Ovary (tissue), 9 donors: ENCODE results near the gene PARD6B. TPM values are rescaled to one million over a fixed set of nuclear protein-coding genes. Genes with fewer than 3 reads are reported as not detected.

Experiments used
- DNase-seq, 5 donors: peaks; one replicate each; pipeline ENCODE4 v3.0.0-alpha.2; 2019 to 2020
- H3K27ac ChIP-seq, 2 donors: fragments of 200-600 bp; one replicate each; pipeline versions ENCODE4 v1.5.1 to v1.8.0; 2019 to 2022
- H3K27me3 ChIP-seq: fragments of 200-600 bp; one replicate; pipeline ENCODE4 v1.8.0; 2022
- H3K36me3 ChIP-seq: fragments of 200-600 bp; sonication (generic); one replicate; pipeline ENCODE4 v1.5.1; 2019
- H3K4me1 ChIP-seq: one replicate; pipeline ENCODE4 v1.8.1; 2013; ENCODE audit warnings: mild to moderate bottlenecking, moderate library complexity; ENCODE audit not compliant: insufficient read depth
- H3K4me3 ChIP-seq: fragments of 200-600 bp; sonication (generic); one replicate; pipeline ENCODE4 v1.5.1; 2017
- H3K9me3 ChIP-seq, 2 donors: fragments of 200-600 bp in 1 of 2; sonication (generic) in 1 of 2; one replicate each; pipeline versions ENCODE4 v1.5.1 to v1.8.1; 2013 to 2019; ENCODE audit warnings: mild to moderate bottlenecking in 1 of 2, moderate library complexity in 1 of 2
- CTCF ChIP-seq, 3 donors: fragments of 450-650 bp in 2 of 3; fragments of 200-600 bp in 1 of 3; IDR thresholded peaks; one replicate each; pipeline versions ENCODE4 v1.5.1 to v1.8.0; 2016 to 2022; ENCODE audit warnings: antibody characterized with exemption in 3 of 3, mild to moderate bottlenecking in 1 of 3
- EP300 ChIP-seq: sonication (generic); formaldehyde crosslinking; IDR thresholded peaks from one replicate; pipeline ENCODE4 v1.6.1; 2017; ENCODE audit warnings: antibody characterized with exemption
- POLR2A ChIP-seq: fragments of 450-650 bp; IDR thresholded peaks from one replicate; pipeline ENCODE4 v1.6.1; 2017; ENCODE audit warnings: antibody characterized with exemption, mild to moderate bottlenecking, moderate library complexity
- WGBS, 3 donors: extraction: QIAGEN DNeasy Blood & Tissue Kit in 1 of 3; methylation state at CpG; one replicate each; pipeline versions ENCODE4 v1.1.5 to v1.1.7; 2013 to 2017; 5-methylcytosine and 5-hydroxymethylcytosine counted together
- intact Hi-C, 4 donors: fragments of 100-400 bp; cut with DNase I; formaldehyde crosslinking; loops; one replicate each; pipeline versions ENCODE4 v1.11.0 to v1.15.1; 2022 to 2023
- polyA plus RNA-seq, 2 donors: library from polyadenylated mRNA; stranded (reverse); fragments of 200-250 nt in 1 of 2; fragments of 350-450 nt in 1 of 2; fragmentation: Illumina TruSeq in 1 of 2; extraction: RNeasy Lipid Tissue Mini Kit (QIAGEN cat#74804) in 1 of 2; gene quantifications; one replicate each; pipeline ENCODE4 v1.2.3, GENCODE V29; 2013 to 2014
- total RNA-seq, 7 donors: library from RNA; depleted of rRNA in 2 of 7; stranded (reverse); fragments of >200 nt in 2 of 7; fragmentation: NEBNext Ultra II Directional in 3 of 7; extraction: Animal tissue kit (Norgen Biotek cat#: 25700) in 3 of 7; gene quantifications; one replicate each; pipeline versions ENCODE4 v1.1.0 to v1.2.4, GENCODE V29; 2016 to 2023
- donor health status: DM: no; HTN: no; CAD: no; lungs with moderate emphysema.
- donor health status: DM: no; HTN: no; CAD: no.
- donor health status: Bipolar disorder and iron deficiency.
- donor health status: DM: yes; HTN: yes; CAD: no.
- donor health status: DM: no; HTN: no; CAD: no.
- donor health status: DM: yes; HTN: yes; CAD: no.

PARD6B gene
- total and polyA plus RNA-seq, 9 donors = 0.91 to 14.4 (median 6.0) TPM

GRCh38 chr20:50734730-50735679 lies 3.6 kb downstream of the PARD6B start:
- no peaks in the 10 kb centered on the region for H3K9me3 ChIP-seq
- H3K27ac ChIP-seq = no peak overlapping the region
- intact Hi-C loops = no loop called here
- no peaks in the 10 kb centered on the region for H3K27me3 ChIP-seq
- no peak overlapping the region for H3K4me3 ChIP-seq
- 88 to 90% (median 89%) methylated on average over 9 of the region's 9 CpGs for WGBS, 3 donors
- H3K4me1 ChIP-seq = peaks cover 1% of the 10 kb centered on the region
- no peaks in the 10 kb centered on the region for H3K36me3 ChIP-seq
- no peak for DNase-seq
- TF ChIP-seq EP300 = no peak
- no peak for TF ChIP-seq POLR2A
- TF ChIP-seq CTCF (IDR thresholded peaks at IDR 0.05) = no peak

GRCh38 chr20:50735813-50736212 lies 4.4 kb downstream of the PARD6B start:
- Histone ChIP-seq H3K9me3 (no peaks in the 10 kb centered on the region), H3K27me3 (no peaks in the 10 kb centered on the region), H3K4me1 (peaks cover 1% of the 10 kb centered on the region), H3K4me3 (no peak overlapping the region), H3K36me3 (no peaks in the 10 kb centered on the region), H3K27ac (no peak overlapping the region)
- intact Hi-C loops = no loop called here
- DNase-seq = no peak
- TF ChIP-seq EP300 (no peak), POLR2A (no peak), CTCF (IDR thresholded peaks at IDR 0.05) (no peak)

GRCh38 chr20:50737352-50737751 lies 6.0 kb downstream of the PARD6B start:
- H3K9me3 ChIP-seq = no peaks in the 10 kb centered on the region
- WGBS, 3 donors = 82 to 89% (median 88%) methylated on average over 4 of the region's 4 CpGs
- no peak overlapping the region for H3K4me3 ChIP-seq
- DNase-seq = no peak
- H3K27ac ChIP-seq = no peak overlapping the region
- H3K27me3 ChIP-seq = no peaks in the 10 kb centered on the region
- H3K4me1 ChIP-seq = peaks cover under 1% of the 10 kb centered on the region
- no peaks in the 10 kb centered on the region for H3K36me3 ChIP-seq
- intact Hi-C loops = no loop called here
- TF ChIP-seq EP300 (no peak), POLR2A (no peak), CTCF (IDR thresholded peaks at IDR 0.05) (no peak)

- no peak for DNase-seq
- intact Hi-C loops = loop anchor here in 2 of 4 donors (10.0 kb wide), 2 partner anchors 278 to 558 kb away; no protein-coding TSS in a partner anchor
- no peak for TF ChIP-seq EP300
- Histone ChIP-seq H3K27ac (no peak overlapping the region), H3K4me3 (no peak overlapping the region), H3K36me3 (no peaks in the 10 kb centered on the region), H3K27me3 (no peaks in the 10 kb centered on the region), H3K4me1 (peaks cover 7% of the 10 kb centered on the region), H3K9me3 (no peaks in the 10 kb centered on the region)
- WGBS, 3 donors = 62 to 75% (median 68%) methylated on average over 4 of the region's 4 CpGs
Observed at GRCh38 chr20:50743087-50743486, 11.7 kb downstream of the PARD6B start.
